Measurements from ENCODE around the gene ANKS1B. TPM values are rescaled to one million over a fixed set of nuclear protein-coding genes. Genes with fewer than 3 reads are reported as not detected.

The ANKS1B gene
- total RNA-seq, 1 experiment from 2014 or later: 0.61 TPM

DNA sequence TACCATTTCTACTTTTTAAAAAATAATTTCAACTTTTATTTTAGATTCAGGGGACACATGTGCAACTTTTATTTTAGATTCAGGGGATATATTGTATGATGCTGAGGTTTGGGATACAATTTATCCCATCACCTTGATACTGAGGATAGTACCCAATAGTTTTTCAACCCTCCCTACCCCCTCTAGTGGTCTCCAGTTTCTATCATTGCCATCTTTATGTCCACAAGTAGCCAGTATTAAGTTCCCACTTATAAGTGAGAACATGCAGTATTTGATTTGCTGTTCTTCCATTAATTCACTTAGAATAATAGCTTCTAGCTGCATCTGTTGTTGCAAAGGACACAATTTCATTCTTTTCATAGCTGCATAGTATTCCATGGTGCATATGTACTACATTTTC lies 162.5 kb downstream of the ANKS1B start:
- H3K4me3 Mint-ChIP-seq (ENCODE audit: unreplicated experiment): no peak overlapping the region
- intact Hi-C loops (cut with micrococcal nuclease; ENCODE audit: unreplicated experiment): no loop called here
- H3K27me3 Mint-ChIP-seq (ENCODE audit: insufficient read depth, unreplicated experiment): peaks cover 12% of the 10 kb centered on the region
- no peak overlapping the region for H3K27ac Mint-ChIP-seq (ENCODE audit: unreplicated experiment)
- no peak for DNase-seq
- H3K36me3 ChIP-seq (ENCODE audit: control insufficient read depth, insufficient read depth, low read length): no peaks in the 10 kb centered on the region
- H3K9me3 Mint-ChIP-seq (ENCODE audit: unreplicated experiment): no peaks in the 10 kb centered on the region
- TF ChIP-seq, protein P1, sequence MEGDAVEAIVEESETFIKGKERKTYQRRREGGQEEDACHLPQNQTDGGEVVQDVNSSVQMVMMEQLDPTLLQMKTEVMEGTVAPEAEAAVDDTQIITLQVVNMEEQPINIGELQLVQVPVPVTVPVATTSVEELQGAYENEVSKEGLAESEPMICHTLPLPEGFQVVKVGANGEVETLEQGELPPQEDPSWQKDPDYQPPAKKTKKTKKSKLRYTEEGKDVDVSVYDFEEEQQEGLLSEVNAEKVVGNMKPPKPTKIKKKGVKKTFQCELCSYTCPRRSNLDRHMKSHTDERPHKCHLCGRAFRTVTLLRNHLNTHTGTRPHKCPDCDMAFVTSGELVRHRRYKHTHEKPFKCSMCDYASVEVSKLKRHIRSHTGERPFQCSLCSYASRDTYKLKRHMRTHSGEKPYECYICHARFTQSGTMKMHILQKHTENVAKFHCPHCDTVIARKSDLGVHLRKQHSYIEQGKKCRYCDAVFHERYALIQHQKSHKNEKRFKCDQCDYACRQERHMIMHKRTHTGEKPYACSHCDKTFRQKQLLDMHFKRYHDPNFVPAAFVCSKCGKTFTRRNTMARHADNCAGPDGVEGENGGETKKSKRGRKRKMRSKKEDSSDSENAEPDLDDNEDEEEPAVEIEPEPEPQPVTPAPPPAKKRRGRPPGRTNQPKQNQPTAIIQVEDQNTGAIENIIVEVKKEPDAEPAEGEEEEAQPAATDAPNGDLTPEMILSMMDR (IDR thresholded peaks at IDR 0.05; ENCODE audit: insufficient read depth in 1 of 2, low read depth in 1 of 2, low read length in 1 of 2, severe bottlenecking in 1 of 2, unreplicated experiment in 1 of 2): peak in 1 of 2 experiments; percentile 14
- CTCF ChIA-PET: no interaction called here
- no peaks in the 10 kb centered on the region for H3K36me3 Mint-ChIP-seq (ENCODE audit: insufficient read depth, unreplicated experiment)
- no peaks in the 10 kb centered on the region for H3K4me1 Mint-ChIP-seq (ENCODE audit: low read depth, unreplicated experiment)
- no peaks in the 10 kb centered on the region; the same call in 1 of the 2 replicates for H3K27me3 ChIP-seq (replicated peaks; ENCODE audit: control insufficient read depth, insufficient read depth, low read length)
- H3K4me1 ChIP-seq: no peaks in the 10 kb centered on the region
- 0 out of 2 replicates have a peak, but pooled peaks cover 4% of the 10 kb centered on the region for H3K9me3 ChIP-seq
- H3K4me3 ChIP-seq (ENCODE audit: low read depth, low read length): no peak overlapping the region
- POLR2A ChIA-PET: no interaction called here
- no TSS peak for BruUV-seq (replicated peaks)

DNA sequence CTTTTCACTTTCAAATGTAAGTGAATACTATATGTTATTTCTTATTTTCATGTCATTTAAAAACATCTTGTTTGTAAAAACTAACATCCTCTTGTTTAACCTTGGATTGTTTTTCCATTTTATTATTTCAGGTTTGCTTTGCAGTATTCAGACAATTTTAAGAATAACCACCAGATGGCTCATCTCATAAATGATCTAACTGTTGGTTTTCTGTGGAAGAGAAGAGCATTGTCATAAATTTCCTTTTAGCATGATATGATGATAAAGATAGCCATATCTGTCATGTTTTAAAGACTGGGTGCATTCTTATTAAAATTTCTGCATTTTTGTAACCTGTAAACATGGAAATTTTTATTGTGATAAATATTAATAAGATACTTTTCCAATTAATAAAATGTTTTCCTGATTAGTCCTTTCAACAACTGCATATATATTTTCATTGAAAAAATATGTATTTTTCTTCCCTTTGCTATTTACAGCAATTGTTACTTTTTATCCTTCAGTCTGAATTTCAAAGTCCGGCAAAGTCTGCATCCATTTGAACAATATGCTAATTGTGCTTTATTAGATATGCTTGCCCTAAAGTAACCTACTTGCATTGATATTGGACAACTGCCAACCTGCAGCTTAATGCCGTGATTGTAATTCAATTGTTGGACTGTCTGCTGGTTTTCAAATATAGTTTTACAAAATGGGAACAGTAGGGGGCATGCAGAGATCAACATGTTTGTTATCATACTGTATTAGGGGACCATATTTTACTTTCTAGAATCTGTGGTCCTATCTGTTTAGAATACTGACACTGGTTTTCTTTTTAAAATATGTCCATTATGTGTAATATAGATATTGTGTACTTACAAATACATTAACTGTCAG lies 173.8 kb downstream of the ANKS1B start:
- H3K4me3 Mint-ChIP-seq (ENCODE audit: unreplicated experiment): no peak overlapping the region
- BruUV-seq (replicated peaks): no TSS peak
- no peak overlapping the region for H3K27ac Mint-ChIP-seq (ENCODE audit: unreplicated experiment)
- no peaks in the 10 kb centered on the region for H3K36me3 Mint-ChIP-seq (ENCODE audit: insufficient read depth, unreplicated experiment)
- H3K4me3 ChIP-seq (ENCODE audit: low read depth, low read length): no peak overlapping the region
- no peaks in the 10 kb centered on the region for H3K9me3 ChIP-seq
- no peaks in the 10 kb centered on the region for H3K9me3 Mint-ChIP-seq (ENCODE audit: unreplicated experiment)
- TF ChIP-seq, protein P1 (IDR thresholded peaks at IDR 0.05; ENCODE audit: insufficient read depth in 1 of 2, low read depth in 1 of 2, low read length in 1 of 2, severe bottlenecking in 1 of 2, unreplicated experiment in 1 of 2): peak in 1 of 2 experiments; percentile 34
- intact Hi-C loops (cut with micrococcal nuclease; ENCODE audit: unreplicated experiment): loop anchor here (1.0 to 10.0 kb wide), 3 partner anchors 171 to 743 kb away; partner anchors contain the start of gene ANKS1B
- CTCF ChIA-PET: no interaction called here
- DNase-seq: no peak
- H3K36me3 ChIP-seq (ENCODE audit: control insufficient read depth, insufficient read depth, low read length): no peaks in the 10 kb centered on the region
- no peaks in the 10 kb centered on the region for H3K4me1 Mint-ChIP-seq (ENCODE audit: low read depth, unreplicated experiment)
- H3K27me3 ChIP-seq (replicated peaks; ENCODE audit: control insufficient read depth, insufficient read depth, low read length): no peaks in the 10 kb centered on the region
- H3K4me1 ChIP-seq: no peaks in the 10 kb centered on the region
- POLR2A ChIA-PET: no interaction called here
- peaks cover 7% of the 10 kb centered on the region for H3K27me3 Mint-ChIP-seq (ENCODE audit: insufficient read depth, unreplicated experiment)

DNA sequence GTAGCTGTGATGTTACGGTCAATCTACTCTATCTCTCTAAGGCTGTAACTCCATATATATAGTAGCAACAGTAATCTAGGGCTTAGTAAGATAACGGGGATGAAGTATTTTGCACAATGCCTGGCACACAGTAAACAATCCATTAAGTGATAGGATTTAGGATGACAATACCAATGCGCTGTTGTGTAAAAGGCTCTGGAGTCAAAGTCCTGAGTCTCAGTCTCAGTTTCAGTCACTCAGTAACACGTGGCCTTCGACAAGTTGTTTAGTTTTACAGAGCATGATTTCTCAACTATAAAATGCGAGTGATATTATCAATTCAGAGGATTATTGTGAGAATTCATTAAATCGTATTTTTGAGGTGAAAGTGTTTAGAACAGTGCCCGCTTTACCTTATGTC lies 174.8 kb downstream of the ANKS1B start:
- BruUV-seq (replicated peaks): no TSS peak

More for the DNA sequence above, 174.8 kb downstream of the ANKS1B start:
- H3K27me3 ChIP-seq (replicated peaks; ENCODE audit: control insufficient read depth, insufficient read depth, low read length): no peaks in the 10 kb centered on the region
- no peaks in the 10 kb centered on the region for H3K36me3 ChIP-seq (ENCODE audit: control insufficient read depth, insufficient read depth, low read length)
- intact Hi-C loops (cut with micrococcal nuclease; ENCODE audit: unreplicated experiment): loop anchor here (1.0 to 10.0 kb wide), 3 partner anchors 172 to 744 kb away; partner anchors contain the start of gene ANKS1B
- no peak for DNase-seq
- H3K9me3 ChIP-seq: no peaks in the 10 kb centered on the region
- Mint-ChIP-seq H3K9me3 (ENCODE audit: unreplicated experiment) (no peaks in the 10 kb centered on the region), H3K27ac (ENCODE audit: unreplicated experiment) (no peak overlapping the region), H3K4me1 (ENCODE audit: low read depth, unreplicated experiment) (no peaks in the 10 kb centered on the region), H3K36me3 (ENCODE audit: insufficient read depth, unreplicated experiment) (no peaks in the 10 kb centered on the region), H3K27me3 (ENCODE audit: insufficient read depth, unreplicated experiment) (peaks cover 9% of the 10 kb centered on the region), H3K4me3 (ENCODE audit: unreplicated experiment) (no peak overlapping the region)
- CTCF ChIA-PET: no interaction called here
- H3K4me1 ChIP-seq: no peaks in the 10 kb centered on the region
- TF ChIP-seq, protein P1 (IDR thresholded peaks at IDR 0.05; ENCODE audit: insufficient read depth in 1 of 2, low read depth in 1 of 2, low read length in 1 of 2, severe bottlenecking in 1 of 2, unreplicated experiment in 1 of 2): no peak
- no peak overlapping the region for H3K4me3 ChIP-seq (ENCODE audit: low read depth, low read length)
- POLR2A ChIA-PET: no interaction called here

All from Caco-2 (cell line).